RWPE2 (cell line): Measurements from ENCODE around the gene ZNF445.
"Not testable (repeated sequence)": the region's sequence is repeated elsewhere in the genome, so short reads cannot be mapped to it uniquely, and the experiment has no call there.

ENCODE experiments used
- ATAC-seq: fragments of 200-7000 bp; cut with Tn5 transposase; 3 replicates; pipeline ENCODE4 v1.9.1; 2021; ENCODE audit warnings: low read depth
- DNase-seq: peaks from one replicate; pipeline ENCODE4 v3.0.0-alpha.2; 2020; ENCODE audit warnings: low spot score
- H3K27ac ChIP-seq: fragments of 450-650 bp; 2 replicates; pipeline ENCODE4 v1.5.1; 2017; ENCODE audit warnings: mild to moderate bottlenecking; ENCODE audit not compliant: poor library complexity, severe bottlenecking
- H3K27me3 ChIP-seq: fragments of 250-450 bp; sonication (Bioruptor Pico); 2 replicates; pipeline ENCODE4 v1.5.1; 2021; ENCODE audit warnings: mild to moderate bottlenecking, moderate library complexity; ENCODE audit not compliant: insufficient read depth, poor library complexity, severe bottlenecking
- H3K36me3 ChIP-seq: fragments of 250-450 bp; sonication (Bioruptor Pico); 2 replicates; pipeline ENCODE4 v1.5.1; 2020; ENCODE audit warnings: low read depth, mild to moderate bottlenecking, moderate library complexity
- H3K4me1 ChIP-seq: fragments of 250-450 bp; sonication (Bioruptor Pico); 2 replicates; pipeline ENCODE4 v1.5.1; 2021; ENCODE audit warnings: mild to moderate bottlenecking, moderate library complexity; ENCODE audit not compliant: insufficient read depth, poor library complexity, severe bottlenecking
- H3K4me3 ChIP-seq: fragments of 250-450 bp; sonication (Bioruptor Pico); 2 replicates; pipeline ENCODE4 v1.5.1; 2021; ENCODE audit warnings: mild to moderate bottlenecking, moderate library complexity; ENCODE audit not compliant: severe bottlenecking
- H3K9me3 ChIP-seq: fragments of 250-450 bp; sonication (Bioruptor Pico); 2 replicates; pipeline ENCODE4 v1.5.1; 2021; ENCODE audit warnings: mild to moderate bottlenecking, moderate library complexity; ENCODE audit not compliant: severe bottlenecking
- TF ChIP-seq, protein P1 (sequence below): fragments of 450-650 bp; IDR thresholded peaks from one replicate; pipeline ENCODE4 v1.5.1; 2017; ENCODE audit warnings: mild to moderate bottlenecking, moderate library complexity; ENCODE audit not compliant: poor library complexity, severe bottlenecking

ZNF445 gene

DNA sequence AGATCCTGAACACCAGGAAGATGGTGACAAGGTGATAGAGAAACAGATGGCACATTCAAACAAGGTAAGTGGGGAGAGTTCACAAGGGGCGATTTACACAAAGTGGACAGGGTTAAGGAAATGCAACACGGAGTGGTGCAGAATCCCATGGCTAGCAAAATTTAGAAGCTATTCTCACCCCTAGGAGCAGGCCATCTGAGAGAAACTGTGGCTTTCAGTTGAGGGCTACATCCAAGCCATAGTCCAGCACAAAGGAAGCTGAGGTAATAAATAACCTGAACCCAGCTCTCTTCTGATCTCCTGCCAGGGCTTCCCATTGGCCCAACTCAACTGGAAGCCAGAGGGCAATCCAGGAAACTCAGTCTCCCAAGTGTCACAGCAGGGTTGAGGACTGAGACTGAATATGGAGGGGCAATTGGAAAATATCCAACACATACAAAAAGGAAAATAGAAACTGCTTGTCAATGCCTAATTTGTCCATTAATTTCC lies 1.2 kb upstream of the ZNF445 start:
- ATAC-seq (no peak), DNase-seq (no peak)
- Histone ChIP-seq H3K4me3 (no peak overlapping the region), H3K9me3 (no peaks in the 10 kb centered on the region), H3K4me1 (peaks cover 6% of the 10 kb centered on the region), H3K36me3 (no peaks in the 10 kb centered on the region), H3K27ac (no peak overlapping the region), H3K27me3 (no peaks in the 10 kb centered on the region)
- TF ChIP-seq, protein P1, sequence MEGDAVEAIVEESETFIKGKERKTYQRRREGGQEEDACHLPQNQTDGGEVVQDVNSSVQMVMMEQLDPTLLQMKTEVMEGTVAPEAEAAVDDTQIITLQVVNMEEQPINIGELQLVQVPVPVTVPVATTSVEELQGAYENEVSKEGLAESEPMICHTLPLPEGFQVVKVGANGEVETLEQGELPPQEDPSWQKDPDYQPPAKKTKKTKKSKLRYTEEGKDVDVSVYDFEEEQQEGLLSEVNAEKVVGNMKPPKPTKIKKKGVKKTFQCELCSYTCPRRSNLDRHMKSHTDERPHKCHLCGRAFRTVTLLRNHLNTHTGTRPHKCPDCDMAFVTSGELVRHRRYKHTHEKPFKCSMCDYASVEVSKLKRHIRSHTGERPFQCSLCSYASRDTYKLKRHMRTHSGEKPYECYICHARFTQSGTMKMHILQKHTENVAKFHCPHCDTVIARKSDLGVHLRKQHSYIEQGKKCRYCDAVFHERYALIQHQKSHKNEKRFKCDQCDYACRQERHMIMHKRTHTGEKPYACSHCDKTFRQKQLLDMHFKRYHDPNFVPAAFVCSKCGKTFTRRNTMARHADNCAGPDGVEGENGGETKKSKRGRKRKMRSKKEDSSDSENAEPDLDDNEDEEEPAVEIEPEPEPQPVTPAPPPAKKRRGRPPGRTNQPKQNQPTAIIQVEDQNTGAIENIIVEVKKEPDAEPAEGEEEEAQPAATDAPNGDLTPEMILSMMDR, result no peak

DNA sequence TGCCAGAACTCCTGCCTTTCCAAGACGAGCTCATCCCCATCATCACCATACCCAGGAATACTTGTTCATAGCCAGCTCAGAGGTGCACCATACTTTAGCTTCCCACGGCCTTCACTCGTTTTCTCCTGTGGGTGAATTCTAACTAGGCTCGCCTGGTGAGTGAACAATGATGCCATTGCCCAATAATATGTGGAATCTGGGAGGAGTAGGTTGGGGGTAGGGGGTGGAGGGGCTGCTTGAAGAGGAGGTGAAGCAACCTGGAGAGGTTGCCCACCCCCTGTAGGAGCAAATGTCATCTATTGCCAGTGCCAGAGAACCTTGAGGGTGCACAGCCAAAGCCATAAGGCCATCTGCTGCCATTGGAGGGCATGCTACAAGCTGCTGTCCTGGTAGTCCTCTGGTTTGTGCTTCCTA lies 592 bp upstream of the ZNF445 start:
- DNase-seq, result no peak
- Histone ChIP-seq H3K27ac (no peak overlapping the region), H3K27me3 (no peaks in the 10 kb centered on the region), H3K36me3 (no peaks in the 10 kb centered on the region), H3K4me3 (peak overlapping the region; percentile 65), H3K9me3 (no peaks in the 10 kb centered on the region), H3K4me1 (peaks cover 6% of the 10 kb centered on the region)
- TF ChIP-seq, protein P1, result no peak
- ATAC-seq, result peak; percentile 19; the same call in 2 of the 3 replicates

DNA sequence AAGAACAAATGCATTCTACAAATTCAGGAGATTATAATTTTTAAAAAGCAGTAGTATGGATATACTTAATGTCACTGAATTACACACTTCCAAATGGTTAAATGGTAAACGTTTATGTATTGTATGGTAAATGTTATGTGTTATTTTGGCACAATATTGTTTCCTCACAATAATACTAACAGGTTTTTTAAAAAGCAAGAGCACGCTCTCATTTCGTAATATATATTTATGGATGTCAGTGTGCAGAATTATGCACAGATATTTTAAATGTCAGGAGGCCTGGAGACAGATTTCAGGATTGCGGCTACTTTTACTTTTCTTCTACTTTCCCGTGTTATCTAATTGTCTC lies 533 bp downstream of the ZNF445 start:
- H3K9me3 ChIP-seq, result no peaks in the 10 kb centered on the region
- DNase-seq (no peak), ATAC-seq (no peak)
- TF ChIP-seq, protein P1, result no peak
- peaks cover 6% of the 10 kb centered on the region for H3K4me1 ChIP-seq
- no peak overlapping the region for H3K27ac ChIP-seq
- no peaks in the 10 kb centered on the region for H3K36me3 ChIP-seq
- peak overlapping the region; percentile 65 for H3K4me3 ChIP-seq
- no peaks in the 10 kb centered on the region for H3K27me3 ChIP-seq

DNA sequence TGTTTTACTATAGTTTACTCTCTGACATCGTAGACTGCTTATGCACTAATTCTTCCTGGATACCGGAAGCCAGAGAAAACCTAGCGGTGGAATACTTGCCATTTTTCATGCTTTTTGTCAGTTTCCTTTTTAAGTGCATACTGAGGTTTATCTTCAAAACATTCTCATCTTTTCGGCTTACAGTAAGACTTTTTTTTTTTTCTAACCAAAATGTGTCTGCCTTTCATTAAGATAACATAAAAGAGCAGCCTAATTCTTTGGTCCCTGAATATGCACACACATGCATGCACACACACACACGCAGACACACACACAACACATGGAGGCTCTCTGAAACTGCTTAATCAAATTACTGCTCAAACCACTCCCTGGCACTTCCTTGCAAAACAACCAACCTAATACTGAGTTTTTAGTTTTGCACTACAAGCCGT lies 1.3 kb downstream of the ZNF445 start:
- ATAC-seq (no peak), DNase-seq (no peak)
- no peak overlapping the region for H3K27ac ChIP-seq
- H3K36me3 ChIP-seq, result no peaks in the 10 kb centered on the region
- no peaks in the 10 kb centered on the region for H3K9me3 ChIP-seq
- H3K4me3 ChIP-seq, result peak overlapping the region; percentile 65
- TF ChIP-seq, protein P1, result no peak
- H3K27me3 ChIP-seq, result no peaks in the 10 kb centered on the region
- peaks cover 6% of the 10 kb centered on the region for H3K4me1 ChIP-seq

DNA sequence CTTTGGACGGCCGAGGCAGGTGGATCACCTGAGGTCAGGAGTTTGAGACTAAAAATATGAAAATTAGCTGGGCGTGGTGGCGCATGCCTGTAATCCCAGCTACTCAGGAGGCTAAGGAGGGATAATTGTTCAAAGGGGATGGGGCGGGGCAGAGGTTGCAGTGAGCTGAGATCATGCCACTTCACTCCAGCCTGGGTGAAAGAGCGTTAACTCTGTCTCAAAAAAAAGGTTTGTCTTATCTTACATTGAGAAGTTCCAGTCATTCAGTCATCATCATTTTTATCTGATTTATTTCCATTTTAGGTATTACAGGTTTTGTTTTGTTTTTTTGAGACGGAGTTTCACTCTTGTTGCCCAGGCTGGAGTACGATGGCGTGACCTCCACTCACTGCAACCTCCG lies 2.6 kb downstream of the ZNF445 start:
- not testable (repeated sequence) for H3K4me1 ChIP-seq, H3K27me3 ChIP-seq, H3K27ac ChIP-seq, H3K4me3 ChIP-seq, ATAC-seq, H3K36me3 ChIP-seq, H3K9me3 ChIP-seq, DNase-seq
